GM13977 (cell line): ENCODE data around the gene ABCC6.

ENCODE experiments used
- DNase-seq: peaks from one replicate; pipeline ENCODE4 v3.0.0; 2012; ENCODE audit warnings: low spot score
- in situ Hi-C: fragments of 300-500 bp; cut with MboI; formaldehyde crosslinking; loops from one replicate; pipeline ENCODE4 v1.12.0; 2022; ENCODE audit warnings: low sequenced_read_pairs, low pct_unique_long_range_greater_than_20kb, mixed read lengths, inconsistent platforms; ENCODE audit not compliant: unreplicated experiment
- TF ChIP-seq, protein P1 (sequence below): IDR thresholded peaks from 2 replicates; pipeline ENCODE4 v1.5.1; 2012; ENCODE audit warnings: mild to moderate bottlenecking, control low read depth; ENCODE audit not compliant: insufficient read depth; ENCODE audit errors: extremely low read depth, missing control alignments

Gene ABCC6

GRCh38 chr16:16121185-16121727, 102.0 kb downstream of the ABCC6 start:
- TF ChIP-seq, protein P1, sequence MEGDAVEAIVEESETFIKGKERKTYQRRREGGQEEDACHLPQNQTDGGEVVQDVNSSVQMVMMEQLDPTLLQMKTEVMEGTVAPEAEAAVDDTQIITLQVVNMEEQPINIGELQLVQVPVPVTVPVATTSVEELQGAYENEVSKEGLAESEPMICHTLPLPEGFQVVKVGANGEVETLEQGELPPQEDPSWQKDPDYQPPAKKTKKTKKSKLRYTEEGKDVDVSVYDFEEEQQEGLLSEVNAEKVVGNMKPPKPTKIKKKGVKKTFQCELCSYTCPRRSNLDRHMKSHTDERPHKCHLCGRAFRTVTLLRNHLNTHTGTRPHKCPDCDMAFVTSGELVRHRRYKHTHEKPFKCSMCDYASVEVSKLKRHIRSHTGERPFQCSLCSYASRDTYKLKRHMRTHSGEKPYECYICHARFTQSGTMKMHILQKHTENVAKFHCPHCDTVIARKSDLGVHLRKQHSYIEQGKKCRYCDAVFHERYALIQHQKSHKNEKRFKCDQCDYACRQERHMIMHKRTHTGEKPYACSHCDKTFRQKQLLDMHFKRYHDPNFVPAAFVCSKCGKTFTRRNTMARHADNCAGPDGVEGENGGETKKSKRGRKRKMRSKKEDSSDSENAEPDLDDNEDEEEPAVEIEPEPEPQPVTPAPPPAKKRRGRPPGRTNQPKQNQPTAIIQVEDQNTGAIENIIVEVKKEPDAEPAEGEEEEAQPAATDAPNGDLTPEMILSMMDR, result no peak
- in situ Hi-C loops, result loop anchor here (10.0 kb wide), 1 partner anchor 356 kb away; no protein-coding TSS in a partner anchor

DNA sequence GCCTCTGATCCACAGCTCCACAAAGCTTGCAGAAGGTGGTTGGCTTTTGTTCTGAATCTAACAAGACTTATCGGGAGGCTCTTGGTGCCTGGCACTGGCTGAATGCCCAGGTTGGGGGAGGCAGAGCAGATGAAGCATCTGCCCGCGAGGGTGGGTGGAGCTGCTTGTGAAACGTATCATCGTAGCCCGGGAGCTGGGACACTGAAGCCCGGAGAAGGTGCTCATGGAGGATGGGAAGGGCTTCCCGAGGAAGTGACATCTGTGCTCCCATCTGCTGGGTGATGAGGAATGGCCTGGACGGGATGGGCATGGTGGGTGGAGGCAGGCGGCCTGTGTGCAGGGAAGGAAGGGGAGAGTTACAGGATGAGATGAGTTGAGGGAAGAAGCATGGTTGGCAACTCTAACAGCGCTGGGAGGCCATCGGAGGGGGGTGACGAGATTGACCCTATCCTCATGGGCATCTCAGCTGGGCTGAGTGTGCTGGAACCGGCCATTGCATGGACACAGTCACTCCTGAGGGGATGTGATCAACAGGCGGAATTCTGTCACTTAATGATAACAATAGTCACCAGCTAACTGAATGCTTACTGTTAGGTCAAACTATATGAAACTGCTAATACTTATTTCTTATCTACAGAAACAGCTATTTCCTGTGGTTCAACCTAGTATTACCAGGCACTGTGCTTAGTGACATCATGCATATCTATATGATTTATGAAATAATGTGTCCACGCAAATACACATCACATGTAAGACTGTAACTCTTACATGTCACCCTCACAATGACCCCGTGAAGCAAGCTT, 102.7 kb downstream of the ABCC6 start:
- in situ Hi-C loops, result loop anchor here (10.0 kb wide), 1 partner anchor 356 kb away; no protein-coding TSS in a partner anchor

More at GRCh38 chr16:16121185-16121727, 102.0 kb downstream of the ABCC6 start:
- DNase-seq, result no peak

GRCh38 chr16:16120044-16120381, 103.3 kb downstream of the ABCC6 start:
- DNase-seq, result no peak
- in situ Hi-C loops, result loop anchor here (10.0 kb wide), 1 partner anchor 355 kb away; no protein-coding TSS in a partner anchor

More for the DNA sequence above, 102.7 kb downstream of the ABCC6 start:
- no peak for DNase-seq
- TF ChIP-seq, protein P1, result no peak

DNA sequence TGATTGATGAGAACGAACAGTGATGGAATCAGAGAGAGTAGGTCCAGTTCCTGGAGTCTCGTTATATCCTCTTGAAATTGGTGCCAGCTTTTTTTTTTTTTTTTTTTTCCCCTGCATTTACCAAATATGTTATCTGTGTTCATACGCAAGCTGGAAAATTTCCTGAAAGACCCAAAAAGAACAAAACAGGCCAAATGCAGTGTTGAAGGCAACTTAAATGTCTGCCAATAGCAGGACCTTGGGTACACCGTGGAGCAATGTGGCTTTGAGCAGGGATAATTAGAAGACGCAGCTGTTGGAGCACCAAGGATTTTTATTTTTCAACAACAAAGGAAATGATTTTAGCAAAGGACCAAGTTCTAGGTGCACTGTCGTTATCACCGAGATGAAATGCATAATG, 105.0 kb downstream of the ABCC6 start:
- in situ Hi-C loops, result no loop called here
- TF ChIP-seq, protein P1, result no peak
- no peak for DNase-seq

More at GRCh38 chr16:16120044-16120381, 103.3 kb downstream of the ABCC6 start:
- TF ChIP-seq, protein P1, result no peak

DNA sequence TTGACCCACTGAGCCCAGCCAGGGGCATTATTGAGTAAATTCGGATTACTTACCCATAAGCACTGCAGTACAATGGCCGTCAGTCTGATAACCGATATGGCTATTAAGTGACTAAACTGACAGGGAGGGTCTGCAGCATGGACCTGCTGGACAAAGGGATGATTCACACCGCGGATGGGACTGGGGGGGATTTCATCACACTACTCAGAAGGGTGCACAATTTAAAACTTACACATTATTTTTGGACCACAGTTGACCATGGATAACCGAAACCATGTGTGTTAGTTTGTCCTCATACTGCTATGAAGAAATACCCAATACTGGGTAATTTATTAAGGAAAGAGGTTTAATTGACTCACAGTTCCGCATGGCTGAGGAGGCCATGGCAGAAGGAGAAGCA, 106.5 kb downstream of the ABCC6 start:
- in situ Hi-C loops, result no loop called here
- TF ChIP-seq, protein P1, result no peak
- DNase-seq, result no peak

DNA sequence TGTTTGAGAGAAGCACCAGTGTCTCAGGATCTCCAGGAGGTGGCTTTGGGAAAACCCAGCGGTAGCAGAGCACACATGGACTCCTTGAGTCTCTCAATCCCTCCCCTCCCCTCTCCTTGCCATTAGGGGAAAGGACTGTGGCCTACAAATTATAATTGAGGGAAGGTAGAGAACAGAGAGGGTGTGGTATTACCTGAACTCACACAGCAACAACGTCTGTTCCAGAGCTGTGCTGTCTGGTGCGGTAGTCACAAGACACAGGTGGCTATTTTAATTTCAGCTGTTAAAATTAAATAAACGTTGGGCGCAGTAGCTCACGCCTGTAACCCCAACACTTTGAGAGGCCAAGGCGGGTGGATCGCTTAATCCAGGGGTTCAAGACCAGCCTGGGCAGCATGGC, 110.2 kb downstream of the ABCC6 start:
- in situ Hi-C loops, result no loop called here
- DNase-seq, result no peak
- TF ChIP-seq, protein P1, result no peak
